HG03139 (cell line): Measurements from ENCODE around the gene MINDY4.

Experiments
- ATAC-seq: cut with Tn5 transposase; IDR thresholded peaks from one replicate; pipeline ENCODE4 v1.9.1; 2021; ENCODE audit not compliant: unreplicated experiment

The MINDY4 gene

DNA sequence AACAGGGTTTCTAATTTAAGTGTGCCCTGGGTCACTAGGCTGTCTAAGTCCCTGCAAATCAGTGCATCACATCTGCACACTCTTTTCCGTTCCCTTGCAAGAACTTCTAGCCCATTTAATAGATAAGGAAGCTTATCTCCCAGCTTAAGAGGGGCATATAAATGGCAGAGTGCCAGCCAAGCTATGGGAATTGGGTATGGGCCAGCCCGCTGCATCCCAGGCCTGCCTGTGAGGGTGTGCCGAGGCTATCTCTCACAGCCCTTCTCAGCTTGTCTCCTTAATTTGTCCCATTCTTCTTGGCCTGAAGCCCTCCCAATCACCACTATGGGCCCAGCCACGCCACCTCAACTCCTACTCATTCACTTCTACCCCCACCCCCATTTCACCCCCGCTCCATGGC is 155.1 kb downstream of the MINDY4 start:
- no peak for ATAC-seq

DNA sequence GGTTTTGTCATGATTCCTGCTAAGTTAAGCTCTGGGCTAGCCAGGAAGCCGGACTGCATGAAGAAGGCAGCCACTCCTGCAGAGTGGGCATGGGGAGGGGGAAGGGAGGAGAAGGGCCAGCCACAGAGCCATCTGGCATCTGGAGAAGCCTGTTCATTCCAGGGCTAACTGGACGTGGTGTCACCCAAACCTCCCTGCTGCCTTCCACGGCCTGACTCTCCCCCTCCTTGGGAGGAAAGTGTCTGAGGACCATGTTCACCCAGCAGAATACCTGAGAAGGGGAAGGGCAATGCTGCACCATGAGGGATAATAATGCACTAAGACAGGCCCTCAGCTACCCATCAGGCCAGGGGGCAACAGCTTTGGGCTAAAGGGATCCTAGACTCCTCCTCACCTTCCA is 155.8 kb downstream of the MINDY4 start:
- ATAC-seq, result no peak

DNA sequence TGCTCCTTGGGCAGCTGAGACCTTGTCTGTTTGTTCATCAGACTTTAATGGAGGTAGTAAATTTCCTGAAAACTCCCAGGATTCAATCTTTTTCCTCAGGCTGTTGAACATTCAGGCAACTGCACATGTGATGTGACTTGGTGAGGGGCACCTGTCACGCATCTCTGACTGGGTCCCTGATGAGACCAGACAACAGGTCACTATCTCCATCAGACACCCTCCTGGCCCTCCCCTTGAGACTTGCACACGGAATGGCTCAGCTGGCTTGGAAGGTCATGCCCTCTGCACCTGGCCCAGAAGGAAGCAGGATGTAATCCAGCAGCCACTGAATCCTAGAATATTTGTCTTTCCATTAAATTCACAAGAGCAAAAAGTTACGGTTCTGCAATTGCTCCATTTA is 156.3 kb downstream of the MINDY4 start:
- ATAC-seq, result no peak

DNA sequence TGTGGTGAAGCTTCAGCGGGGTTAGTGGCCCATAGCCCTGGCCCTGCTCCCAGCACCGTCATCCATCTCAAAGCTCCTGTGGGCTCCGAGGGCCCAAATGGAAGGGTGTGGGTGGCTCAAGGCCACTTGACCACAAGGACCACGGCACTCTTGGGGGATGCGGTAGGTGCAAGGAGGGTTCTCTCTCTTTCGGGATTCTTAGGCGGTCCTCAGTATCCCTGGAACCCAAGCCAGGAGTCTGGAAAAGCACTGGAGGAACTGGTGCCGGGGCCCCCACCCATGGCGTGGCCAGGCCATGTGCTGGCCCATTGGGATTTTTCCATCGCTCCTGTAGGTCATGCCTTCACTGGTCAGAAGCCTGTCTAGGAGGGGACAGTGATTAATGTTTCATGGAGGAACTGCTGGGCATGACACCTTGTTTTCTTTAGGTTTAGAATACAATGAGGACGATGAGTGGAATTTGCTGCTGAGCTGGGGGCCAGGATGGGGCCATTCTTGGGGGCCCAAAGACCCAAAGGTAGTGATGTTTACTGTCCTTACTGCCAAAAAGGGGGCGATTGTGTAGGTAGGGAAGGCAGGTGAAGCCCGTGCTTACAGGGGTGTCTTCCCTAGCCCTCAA is 157.1 kb downstream of the MINDY4 start:
- no peak for ATAC-seq

DNA sequence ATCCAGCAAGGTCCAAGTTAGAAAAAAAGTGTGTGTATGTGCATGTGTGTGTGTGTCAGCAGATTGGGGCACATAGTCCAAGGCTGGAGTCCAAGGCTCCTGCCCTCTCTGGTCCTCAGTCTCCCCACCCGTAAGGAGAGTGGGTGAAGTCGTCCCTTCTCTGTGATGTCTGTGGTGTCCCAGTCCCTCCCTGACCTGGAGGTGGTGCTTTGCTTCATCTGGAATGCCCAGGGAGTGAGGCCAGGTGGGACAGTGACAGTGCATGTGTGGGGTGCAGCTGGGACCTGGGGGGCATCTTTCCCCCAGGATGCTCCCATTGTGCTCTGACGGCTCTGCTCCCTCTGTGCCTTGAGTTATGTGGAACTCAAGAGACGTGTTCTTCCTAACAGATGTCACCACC is 158.5 kb downstream of the MINDY4 start:
- no peak for ATAC-seq

DNA sequence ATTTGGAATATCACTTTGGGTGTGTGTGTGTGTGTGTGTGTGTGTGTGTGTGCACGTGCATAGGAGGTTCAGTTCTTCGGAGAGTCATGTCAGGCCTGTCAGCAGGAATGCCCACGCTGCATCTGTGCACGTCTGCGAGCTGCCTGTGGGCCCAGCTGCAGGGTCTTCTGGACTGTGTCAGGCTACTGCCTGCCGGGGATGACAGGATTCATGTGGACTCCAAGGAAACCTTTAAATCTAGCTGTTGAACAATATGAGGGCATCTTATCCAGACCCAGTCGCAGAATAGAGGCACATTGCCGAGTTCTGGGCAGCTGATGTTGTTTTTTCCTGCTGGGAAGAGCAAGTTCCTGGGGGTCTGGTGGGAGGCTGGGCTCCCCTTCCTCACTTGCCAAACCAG is 159.4 kb downstream of the MINDY4 start:
- ATAC-seq, result no peak

DNA sequence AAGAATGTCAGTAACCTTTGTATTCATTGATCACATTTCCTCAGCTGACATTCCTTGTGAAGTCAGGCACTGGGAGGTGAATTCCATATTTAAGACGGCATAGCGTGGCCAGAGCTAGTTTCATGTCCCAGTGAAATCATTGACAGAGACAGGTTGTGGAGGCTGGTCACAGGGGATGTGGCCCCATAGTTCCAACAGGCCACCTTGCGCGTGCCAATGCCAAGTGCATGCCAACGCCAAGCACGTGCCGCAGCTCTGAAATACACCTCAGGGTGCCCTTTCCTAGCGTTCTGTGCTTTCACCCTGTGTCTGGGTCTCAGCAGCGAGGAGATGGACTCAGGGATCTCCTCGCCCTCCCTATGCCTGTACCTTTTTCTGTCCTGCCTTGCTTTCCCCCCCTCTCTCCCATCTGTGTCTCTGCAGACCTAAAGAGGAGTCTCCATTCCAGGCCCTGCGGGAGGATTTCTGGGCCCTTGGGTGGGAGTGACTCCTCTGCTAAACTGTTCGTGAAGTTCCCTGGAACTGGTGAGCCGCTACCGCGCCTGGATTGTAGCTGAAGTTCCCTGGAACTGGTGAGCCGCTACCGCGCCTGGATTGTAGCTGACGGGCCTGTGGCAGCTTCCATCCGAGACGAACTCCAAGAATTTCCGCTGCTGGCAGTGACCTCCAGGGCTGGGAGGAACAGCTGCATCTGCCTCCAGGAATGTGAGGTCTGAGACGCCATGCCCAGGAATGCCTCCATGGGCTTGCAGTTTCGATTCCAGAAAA is 160.1 kb downstream of the MINDY4 start:
- no peak for ATAC-seq

DNA sequence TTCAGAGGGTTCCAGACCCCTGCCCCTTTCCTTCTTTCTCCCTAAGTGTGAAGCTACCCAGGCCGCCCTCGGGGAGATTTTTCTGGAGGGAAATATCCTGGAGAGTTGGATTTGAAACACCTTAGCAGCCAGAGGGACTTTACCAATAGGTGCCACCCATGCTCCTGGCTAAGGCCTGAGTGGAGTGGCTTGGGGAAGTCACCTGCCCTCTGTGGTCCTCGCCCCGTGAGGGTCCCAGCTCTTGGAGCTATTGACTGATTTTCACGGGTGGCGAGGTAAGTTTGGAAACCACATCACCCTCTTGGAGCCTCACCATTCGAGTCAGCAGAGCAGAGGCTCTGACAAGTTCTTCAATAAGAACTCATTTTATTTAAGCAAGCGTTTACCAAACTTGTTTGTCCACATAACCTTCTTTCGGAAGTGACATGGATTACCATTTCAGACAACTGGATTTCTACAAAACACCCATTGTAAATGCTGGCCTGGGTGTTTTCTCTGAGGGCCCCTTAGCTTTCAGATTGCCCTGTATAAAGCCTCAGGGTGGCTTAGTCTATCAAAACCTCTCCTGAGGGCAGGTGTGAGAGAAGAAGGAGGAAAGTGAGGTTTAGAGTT is 160.8 kb downstream of the MINDY4 start:
- ATAC-seq, result no peak

DNA sequence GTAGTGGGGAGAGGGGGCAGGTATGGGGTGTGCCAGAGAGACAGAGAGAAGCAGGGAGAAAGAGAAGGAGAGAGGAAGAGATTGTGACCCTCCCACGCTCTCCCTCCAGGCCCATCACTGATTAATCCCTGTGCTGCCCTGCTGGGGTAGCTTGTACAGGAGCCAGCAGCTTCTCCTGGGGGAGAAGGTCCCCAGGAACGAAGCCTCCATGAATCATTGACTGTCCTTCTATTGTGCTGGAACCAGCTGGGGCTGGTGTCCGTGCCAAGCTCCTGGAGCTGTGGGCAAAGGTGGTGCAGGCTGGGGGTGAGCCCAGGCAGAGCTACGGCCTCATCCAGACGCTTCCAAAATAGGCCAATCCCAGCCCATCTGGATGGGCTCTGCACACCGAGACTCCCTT is 161.3 kb downstream of the MINDY4 start:
- no peak for ATAC-seq

DNA sequence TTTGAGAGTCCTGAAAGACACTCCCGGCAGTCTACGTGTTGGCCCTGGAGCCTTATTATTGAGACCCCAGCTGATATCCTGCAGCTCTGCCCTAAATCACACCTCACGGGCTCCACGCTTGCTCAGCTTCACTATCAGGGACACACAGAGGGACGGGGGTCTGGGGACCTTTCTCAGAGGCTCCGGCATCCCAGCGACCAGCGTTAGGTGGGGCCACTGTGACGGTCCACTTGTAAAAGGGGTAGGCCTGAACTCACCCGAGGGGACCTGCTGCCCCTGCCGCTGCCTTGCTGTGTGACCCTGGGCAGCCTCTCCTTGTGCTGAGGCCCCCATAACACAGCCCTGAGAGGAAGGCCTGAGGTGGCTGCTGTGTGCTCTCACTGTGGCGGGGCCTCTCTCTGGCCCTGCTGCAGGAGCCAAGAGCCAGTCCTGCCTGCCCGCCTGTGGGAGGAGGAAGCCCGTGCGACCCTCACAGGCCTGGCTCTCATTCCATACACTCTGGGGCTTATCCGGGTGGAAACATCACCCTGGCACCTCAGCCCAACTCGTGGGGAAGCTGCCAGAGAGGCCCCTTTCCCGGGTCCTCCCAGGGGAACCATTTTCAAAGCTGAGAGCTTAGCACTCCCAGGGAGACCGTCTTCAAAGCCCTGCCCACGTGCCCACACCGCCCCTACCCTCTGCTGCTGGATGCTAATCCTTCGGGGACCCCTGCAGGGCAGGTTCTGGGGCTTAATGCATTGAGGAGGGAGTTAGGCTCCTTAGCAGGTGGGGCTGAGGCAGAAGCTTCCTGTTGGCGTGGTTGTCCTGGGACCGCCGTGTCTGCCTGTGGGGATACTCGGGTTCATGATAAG is 162.1 kb downstream of the MINDY4 start:
- ATAC-seq, result no peak

DNA sequence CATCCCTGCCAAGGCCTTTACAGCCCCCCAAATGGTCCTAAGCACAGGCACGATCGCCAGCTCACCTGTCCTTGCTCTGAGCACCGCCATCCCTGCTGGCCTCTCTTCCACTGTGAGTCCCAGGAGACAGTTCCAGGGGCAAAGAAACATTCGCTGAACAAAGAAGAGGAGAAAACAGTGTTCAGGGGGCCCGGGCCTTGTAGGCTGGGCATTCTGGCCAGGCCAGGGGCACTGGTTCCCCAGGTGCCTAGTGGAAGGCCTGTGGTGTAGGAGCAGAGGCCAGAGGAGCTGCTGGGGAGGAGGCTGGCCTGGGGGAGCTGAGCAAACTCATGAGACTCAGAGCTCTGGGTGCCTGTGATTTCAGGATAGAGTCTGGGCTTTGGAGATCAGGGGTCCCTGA is 163.0 kb downstream of the MINDY4 start:
- no peak for ATAC-seq

DNA sequence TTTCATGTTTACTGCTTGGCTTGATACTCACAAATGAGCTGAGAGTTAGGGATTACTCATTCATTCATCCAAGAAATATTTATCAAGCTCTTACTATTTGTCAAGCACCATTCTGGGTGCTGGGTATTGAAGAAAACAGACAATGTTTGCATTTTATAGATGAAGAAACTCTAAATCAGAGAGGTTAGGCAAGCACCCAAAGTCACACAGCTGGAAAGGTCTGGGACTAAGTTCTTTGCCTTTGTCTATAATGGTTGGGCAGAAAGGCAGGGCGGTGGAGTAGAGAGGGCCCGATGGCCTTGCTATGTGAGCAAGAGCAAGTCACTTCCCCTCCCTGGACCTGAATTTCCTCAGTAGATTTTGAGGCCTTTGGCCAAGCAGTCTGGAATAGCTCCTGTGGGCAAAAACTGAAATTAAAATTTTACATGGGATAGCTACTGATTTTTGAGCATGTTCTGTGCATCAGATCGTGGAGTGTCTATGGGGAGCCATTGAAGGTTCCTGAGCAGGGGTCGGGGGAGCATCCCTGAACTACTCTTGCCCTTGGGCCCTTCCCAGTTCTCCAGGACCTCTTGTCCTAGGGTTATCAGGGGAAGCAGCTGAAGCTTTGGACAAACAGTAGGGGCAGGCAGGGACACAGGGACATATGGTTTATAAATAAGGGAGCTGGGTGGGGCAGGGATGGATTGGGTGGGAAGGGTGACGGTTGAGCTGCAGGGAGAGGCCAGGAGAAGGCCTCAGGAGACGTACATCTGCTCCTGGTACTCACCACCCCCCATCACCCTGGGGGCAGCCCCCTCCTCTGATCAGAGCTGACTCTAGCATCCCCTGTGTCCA is 163.7 kb downstream of the MINDY4 start:
- ATAC-seq, result no peak

DNA sequence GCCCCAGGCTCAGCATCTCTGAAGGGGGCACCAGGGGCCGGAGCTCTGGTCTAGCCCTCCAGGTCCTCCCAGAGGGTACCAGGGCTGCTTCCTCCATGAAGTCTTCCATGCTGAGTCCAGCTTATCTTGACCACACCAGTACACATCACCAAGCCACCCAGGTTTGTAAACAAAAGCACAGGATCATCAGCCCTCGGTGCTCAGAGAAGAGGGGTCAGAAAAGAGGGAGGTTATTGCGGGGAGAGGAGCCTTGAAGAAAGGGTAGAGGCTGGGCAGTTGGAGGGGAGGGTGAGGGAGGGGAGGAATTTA is 164.3 kb downstream of the MINDY4 start:
- no peak for ATAC-seq

DNA sequence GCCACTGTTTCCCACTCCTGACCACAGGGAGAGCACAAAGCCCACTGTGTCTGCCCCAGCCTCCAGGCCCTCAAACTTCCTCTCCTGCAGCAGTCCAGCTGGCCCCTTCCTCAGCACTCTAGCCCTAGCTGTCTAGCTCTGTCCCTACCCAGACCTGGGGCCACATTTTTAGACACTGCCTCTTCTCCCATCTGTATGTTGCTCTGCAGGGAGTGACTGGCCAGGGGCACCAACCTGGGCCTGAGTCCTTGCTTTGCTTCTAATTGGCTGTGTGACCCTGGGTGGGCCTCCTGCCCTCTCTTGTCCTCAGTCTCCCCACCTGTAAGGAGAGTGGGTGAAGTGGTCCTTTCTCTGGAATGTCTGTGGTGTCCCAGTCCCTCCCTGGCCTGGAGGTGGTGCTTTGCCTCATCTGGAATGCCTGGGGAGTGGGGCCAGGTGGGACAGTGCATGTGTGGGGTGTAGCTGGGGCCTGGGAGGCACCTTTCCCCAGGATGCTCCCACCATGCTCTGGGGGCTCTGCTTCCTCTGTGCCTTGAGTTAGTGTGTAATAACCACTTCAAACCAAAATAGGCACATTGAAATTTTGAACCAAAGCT is 165.5 kb downstream of the MINDY4 start:
- ATAC-seq, result no peak

DNA sequence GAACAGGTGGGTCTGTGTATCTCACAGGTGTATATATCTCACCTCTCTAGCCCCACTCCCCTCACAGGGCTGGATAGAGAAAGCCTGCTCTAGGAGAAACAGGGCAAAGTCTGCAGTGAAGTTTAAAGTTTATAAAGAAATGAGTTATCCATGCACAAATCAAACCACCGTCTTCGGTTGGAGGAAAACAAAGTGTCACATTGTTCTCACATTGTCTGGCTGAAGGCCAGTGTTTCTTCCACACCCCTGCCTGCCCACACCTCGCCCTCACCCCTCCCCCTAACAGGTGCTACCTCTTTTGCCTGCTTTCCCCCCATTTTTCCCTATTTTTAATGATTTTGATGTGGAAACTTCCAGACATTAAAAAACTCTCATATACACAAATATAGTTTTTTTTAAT is 166.2 kb downstream of the MINDY4 start:
- ATAC-seq, result no peak

DNA sequence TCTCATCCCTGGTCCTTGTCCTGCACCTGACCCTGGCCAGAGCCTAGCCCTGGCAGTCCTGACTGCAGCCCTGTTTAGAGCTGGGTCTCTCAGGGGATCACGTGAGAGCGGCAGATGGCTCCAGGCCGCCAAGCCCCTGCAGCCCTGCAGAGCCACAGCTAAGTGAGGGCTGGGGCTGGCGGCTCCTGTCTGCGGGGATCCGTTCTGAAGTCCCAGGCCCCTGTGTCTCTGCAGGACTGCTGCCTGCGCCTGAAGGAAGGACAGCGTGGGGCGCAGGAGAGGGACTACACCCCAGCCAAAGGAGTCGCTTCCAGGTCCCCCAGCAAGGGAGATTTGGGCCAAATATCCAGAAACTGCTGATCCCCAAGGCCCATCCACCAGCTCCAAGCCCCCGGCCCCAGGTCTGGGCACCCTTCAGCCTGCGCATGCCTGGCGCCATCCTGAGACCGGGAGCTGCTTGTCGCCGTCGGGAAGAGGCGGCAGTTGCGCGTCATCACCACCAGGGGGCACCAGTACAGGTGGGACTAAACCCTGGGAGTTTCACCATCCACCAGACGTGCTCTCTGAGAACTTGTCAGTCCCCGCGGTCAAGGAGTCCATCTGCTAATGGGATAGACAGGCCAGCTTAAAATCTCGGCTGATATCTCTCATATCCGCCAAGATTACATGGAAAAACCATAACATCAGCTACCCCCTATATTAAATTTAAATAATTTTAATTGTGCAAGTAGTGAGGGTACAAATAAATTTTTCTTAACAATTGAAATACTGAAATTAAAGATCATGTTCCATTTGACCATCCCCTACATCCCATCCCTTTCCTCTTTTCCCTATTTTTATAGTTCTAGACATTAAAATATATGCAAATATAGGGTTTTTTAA is 167.5 kb downstream of the MINDY4 start:
- ATAC-seq, result peak; percentile 78

DNA sequence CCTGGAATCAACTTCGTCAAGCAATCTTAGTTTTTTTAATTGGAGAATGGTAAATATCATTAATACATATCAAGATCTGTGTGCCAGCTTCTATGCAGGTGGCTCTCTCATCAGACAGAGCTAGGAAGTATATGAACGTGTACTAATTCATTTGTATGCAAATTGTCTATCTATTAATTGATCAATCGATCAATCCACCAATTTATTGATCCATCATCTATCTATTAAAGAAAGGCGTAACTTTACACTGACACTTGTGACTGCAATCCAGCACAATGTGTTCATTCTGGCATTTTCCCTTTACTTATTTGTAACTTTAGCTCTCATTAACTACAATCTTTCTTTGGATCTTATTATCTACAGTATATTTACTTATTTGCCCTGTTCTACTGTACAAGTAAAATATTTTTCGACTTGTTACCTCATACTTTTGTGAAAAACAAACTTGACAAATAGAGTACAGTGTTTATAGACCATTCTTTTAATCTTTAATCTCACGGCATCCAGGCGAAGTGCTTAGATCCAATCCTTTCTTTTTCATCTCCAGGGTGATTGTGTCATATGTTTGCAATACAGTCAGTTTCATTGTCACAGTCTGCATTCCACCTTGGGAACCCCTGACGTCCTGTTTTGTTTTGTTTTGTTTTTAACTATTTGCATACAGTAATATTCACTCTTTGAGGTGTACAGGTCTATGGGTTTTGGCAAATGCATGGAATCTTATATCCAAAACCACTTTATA is 170.5 kb downstream of the MINDY4 start:
- no peak for ATAC-seq
